Muscle of leg (tissue), 11 donors: ENCODE data around the gene FADS6. TPM values are rescaled to one million over a fixed set of nuclear protein-coding genes. Genes with fewer than 3 reads are reported as not detected.
A peak's percentile ranks its signal among the peaks of the same experiment; 100 is the strongest.

ENCODE experiments used
- DNase-seq: peaks from one replicate; pipeline ENCODE4 v3.0.0; 2013
- H3K27ac ChIP-seq: one replicate; pipeline ENCODE4 v1.5.1; 2013; ENCODE audit warnings: mild to moderate bottlenecking, low read length, control low read depth
- H3K27me3 ChIP-seq: one replicate; pipeline ENCODE4 v1.6.1; 2013; ENCODE audit warnings: low read length; ENCODE audit not compliant: control insufficient read depth, insufficient read depth
- H3K36me3 ChIP-seq: one replicate; pipeline ENCODE4 v1.6.1; 2013; ENCODE audit warnings: low read length; ENCODE audit not compliant: control insufficient read depth, insufficient read depth
- H3K4me1 ChIP-seq: one replicate; pipeline ENCODE4 v1.6.1; 2013; ENCODE audit warnings: low read length; ENCODE audit not compliant: control insufficient read depth, insufficient read depth
- H3K4me3 ChIP-seq: one replicate; pipeline ENCODE4 v1.5.1; 2013; ENCODE audit warnings: low read length, control low read depth
- H3K9me3 ChIP-seq: replicated peaks from 2 replicates; pipeline ENCODE4 v1.6.1; 2013; ENCODE audit warnings: low read depth, low read length; ENCODE audit not compliant: control insufficient read depth
- WGBS: methylation state at CpG from one replicate; pipeline ENCODE4 v1.1.5; 2013; ENCODE audit warnings: missing lambda C conversion rate; ENCODE audit not compliant: insufficient coverage; 5-methylcytosine and 5-hydroxymethylcytosine counted together
- polyA plus RNA-seq, 8 donors: library from polyadenylated mRNA; unstranded; fragments of 120-200 nt; gene quantifications; one replicate each; pipeline versions ENCODE4 v1.2.1 to v1.2.3, GENCODE V29; 2013; ENCODE audit warnings: inconsistent platforms in 1 of 8, low replicate concordance in 1 of 8; ENCODE audit not compliant: insufficient read length in 8 of 8, insufficient read depth in 1 of 8
- total RNA-seq: library from RNA; stranded (reverse); fragments of 120-200 nt; gene quantifications from one replicate; pipeline ENCODE4 v1.2.4, GENCODE V29; 2013

Gene FADS6
- total and polyA plus RNA-seq, 9 donors = 0.07 to 0.56 (median 0.09) TPM; not detected in 4

- DNase-seq = no peak
- WGBS = 9% methylated on average over 4 of the region's 9 CpGs
- H3K36me3 ChIP-seq = no peaks in the 10 kb centered on the region
- H3K9me3 ChIP-seq = no peaks in the 10 kb centered on the region
- peaks cover 14% of the 10 kb centered on the region for H3K4me1 ChIP-seq
- H3K27ac ChIP-seq = no peak overlapping the region
- H3K4me3 ChIP-seq = no peak overlapping the region
- peaks cover 71% of the 10 kb centered on the region for H3K27me3 ChIP-seq
Observed at GRCh38 chr17:74853048-74853397, 40.4 kb downstream of the FADS6 start.

- peaks cover 69% of the 10 kb centered on the region for H3K27me3 ChIP-seq
- 7% methylated on average over 75 of the region's 76 CpGs for WGBS
- H3K4me1 ChIP-seq = peaks cover 13% of the 10 kb centered on the region
- no peak overlapping the region for H3K27ac ChIP-seq
- DNase-seq = no peak
- H3K9me3 ChIP-seq = no peaks in the 10 kb centered on the region
- no peak overlapping the region for H3K4me3 ChIP-seq
- no peaks in the 10 kb centered on the region for H3K36me3 ChIP-seq
Observed at GRCh38 chr17:74852237-74853047, 41.0 kb downstream of the FADS6 start.

GRCh38 chr17:74851612-74852236 lies 41.7 kb downstream of the FADS6 start:
- Histone ChIP-seq H3K27ac (no peak overlapping the region), H3K36me3 (no peaks in the 10 kb centered on the region), H3K9me3 (no peaks in the 10 kb centered on the region), H3K27me3 (peaks cover 62% of the 10 kb centered on the region), H3K4me3 (no peak overlapping the region), H3K4me1 (peaks cover 10% of the 10 kb centered on the region)
- 57% methylated on average over 26 of the region's 29 CpGs for WGBS
- DNase-seq = no peak

GRCh38 chr17:74850914-74851313 lies 42.5 kb downstream of the FADS6 start:
- Histone ChIP-seq H3K36me3 (no peaks in the 10 kb centered on the region), H3K27me3 (peaks cover 62% of the 10 kb centered on the region), H3K9me3 (no peaks in the 10 kb centered on the region), H3K4me3 (no peak overlapping the region), H3K4me1 (peaks cover 9% of the 10 kb centered on the region), H3K27ac (no peak overlapping the region)
- 61% methylated on average over 2 of the region's 3 CpGs for WGBS
- DNase-seq = no peak

GRCh38 chr17:74850310-74850709 lies 43.1 kb downstream of the FADS6 start:
- H3K36me3 ChIP-seq = no peaks in the 10 kb centered on the region
- peaks cover 59% of the 10 kb centered on the region for H3K27me3 ChIP-seq
- DNase-seq = no peak
- no peaks in the 10 kb centered on the region for H3K9me3 ChIP-seq
- H3K4me1 ChIP-seq = peaks cover 5% of the 10 kb centered on the region
- no peak overlapping the region for H3K27ac ChIP-seq
- 85% methylated on average over 13 of the region's 17 CpGs for WGBS
- no peak overlapping the region for H3K4me3 ChIP-seq

- Histone ChIP-seq H3K4me3 (no peak overlapping the region), H3K27ac (no peak overlapping the region), H3K9me3 (no peaks in the 10 kb centered on the region), H3K36me3 (no peaks in the 10 kb centered on the region), H3K27me3 (peaks cover 52% of the 10 kb centered on the region), H3K4me1 (peaks cover 5% of the 10 kb centered on the region)
- no peak for DNase-seq
- 62% methylated on average over 8 of the region's 9 CpGs for WGBS
Observed at GRCh38 chr17:74848656-74849399, 44.6 kb downstream of the FADS6 start.

GRCh38 chr17:74846621-74847020 lies 46.8 kb downstream of the FADS6 start:
- Histone ChIP-seq H3K4me1 (peaks cover 10% of the 10 kb centered on the region), H3K4me3 (no peak overlapping the region), H3K9me3 (no peaks in the 10 kb centered on the region), H3K27ac (no peak overlapping the region), H3K36me3 (no peaks in the 10 kb centered on the region), H3K27me3 (peaks cover 36% of the 10 kb centered on the region)
- WGBS = 70% methylated on average over 11 of the region's 16 CpGs
- no peak for DNase-seq

- H3K4me1 ChIP-seq = peaks cover 32% of the 10 kb centered on the region
- no peak for DNase-seq
- H3K36me3 ChIP-seq = peaks cover 7% of the 10 kb centered on the region
- peaks cover 17% of the 10 kb centered on the region for H3K27me3 ChIP-seq
- no peak overlapping the region for H3K27ac ChIP-seq
- WGBS = 19% methylated on average over 25 of the region's 26 CpGs
- no peak overlapping the region for H3K4me3 ChIP-seq
- H3K9me3 ChIP-seq = no peaks in the 10 kb centered on the region
Observed at GRCh38 chr17:74843352-74843627, 50.1 kb downstream of the FADS6 start.

GRCh38 chr17:74842599-74843351 lies 50.7 kb downstream of the FADS6 start:
- Histone ChIP-seq H3K27me3 (peaks cover 17% of the 10 kb centered on the region), H3K4me1 (peaks cover 32% of the 10 kb centered on the region), H3K27ac (peak overlapping the region; percentile 77), H3K9me3 (no peaks in the 10 kb centered on the region), H3K4me3 (no peak overlapping the region), H3K36me3 (peaks cover 7% of the 10 kb centered on the region)
- DNase-seq = peak; percentile 82
- 1% methylated on average over 85 of the region's 88 CpGs for WGBS

- Histone ChIP-seq H3K4me1 (peaks cover 32% of the 10 kb centered on the region), H3K27me3 (peaks cover 14% of the 10 kb centered on the region), H3K9me3 (no peaks in the 10 kb centered on the region), H3K27ac (peak overlapping the region; percentile 77), H3K4me3 (no peak overlapping the region), H3K36me3 (peaks cover 8% of the 10 kb centered on the region)
- peak; percentile 58 for DNase-seq
- 16% methylated on average over 8 of the region's 8 CpGs for WGBS
Observed at GRCh38 chr17:74842146-74842598, 51.3 kb downstream of the FADS6 start.
